ENCODE data around the gene PHLDB1.

- no peak for TF ChIP-seq CTCF (IDR thresholded peaks at IDR 0.05; ENCODE audit: low read depth, low read length, poor library complexity, severe bottlenecking)
- no peak for TF ChIP-seq EZH2phosphoT487 (IDR thresholded peaks at IDR 0.05; ENCODE audit: borderline replicate concordance, low read length)
Observed at GRCh38 chr11:118655486-118656190, 48.2 kb downstream of the PHLDB1 start.
